K562 (cell line): ENCODE measurements around the gene NTN1. TPM values are rescaled to one million over a fixed set of nuclear protein-coding genes. Genes with fewer than 3 reads are reported as not detected.

Source experiments
- ATAC-seq: fragments of 200-7000 bp; cut with Tn5 transposase; 3 replicates; pipeline ENCODE4 v1.9.1; 2020; ENCODE audit warnings: moderate library complexity
- BruUV-seq: library from RNA; stranded (reverse); fragments of 400-500 nt; replicated peaks from 2 replicates; lab custom pipeline; 2021; lab: Mats Ljungman, UMichigan
- CTCF ChIA-PET: fragments of 300-600 bp; formaldehyde crosslinking; extraction: SDS; loops from one replicate; lab custom pipeline; 2021; ENCODE audit warnings: low intra/inter-chr PET ratio; lab: Yijun Ruan, JAX
- POLR2A ChIA-PET: fragments of 300-600, 350-650 bp; sonication (Branson Sonifier 250); formaldehyde crosslinking; extraction: SDS; loops from one replicate; lab custom pipeline; 2021; ENCODE audit warnings: antibody characterized with exemption, inconsistent platforms; lab: Yijun Ruan, JAX
- DNase-seq, 4 experiments: peaks; one replicate each; pipeline versions ENCODE4 v3.0.0 to v3.0.0-alpha.2; 2011 to 2018; ENCODE audit warnings: low spot score in 3 of 4, mixed read lengths in 3 of 4; ENCODE audit errors: extremely low read depth in 1 of 4
- FAIRE-seq: peaks from 2 replicates; lab custom pipeline; 2011; peaks lifted over from hg19 to GRCh38; lab: Jason Lieb, UNC
- H2AFZ ChIP-seq: 2 replicates; pipeline ENCODE4 v1.6.0; 2011; ENCODE audit warnings: low read depth, low read length, control low read depth, inconsistent platforms
- H3K27ac ChIP-seq: fragments of 200-600 bp; 3 replicates; pipeline ENCODE4 v1.8.0; 2011; ENCODE audit warnings: low read depth, mild to moderate bottlenecking, control low read depth, inconsistent platforms, low read length, moderate library complexity, mixed read lengths; ENCODE audit errors: extremely low read depth
- H3K27me3 ChIP-seq, 2 experiments: fragments of 300-600 bp in 1 of 2; 2 replicates in 1 of 2; 3 replicates in 1 of 2; pipeline versions ENCODE4 v1.6.0 to v1.8.0; 2011; ENCODE audit warnings: inconsistent platforms in 2 of 2, low read length in 2 of 2, mild to moderate bottlenecking in 1 of 2, mixed read lengths in 1 of 2, moderate library complexity in 1 of 2; ENCODE audit not compliant: control insufficient read depth in 2 of 2, insufficient read depth in 2 of 2
- H3K36me3 ChIP-seq: fragments of 300-600 bp; 3 replicates; pipeline ENCODE4 v1.8.0; 2011; ENCODE audit warnings: mild to moderate bottlenecking, low read length, inconsistent platforms; ENCODE audit not compliant: control insufficient read depth, insufficient read depth
- H3K4me1 ChIP-seq, 2 experiments: fragments of 200-600 bp in 1 of 2; replicated peaks in 1 of 2; 2 replicates in 1 of 2; 3 replicates in 1 of 2; pipeline versions ENCODE4 v1.5.1 to v1.8.0; 2011; ENCODE audit warnings: inconsistent platforms in 2 of 2, low read length in 2 of 2, mild to moderate bottlenecking in 1 of 2, mixed read lengths in 1 of 2, moderate library complexity in 1 of 2; ENCODE audit not compliant: control insufficient read depth in 2 of 2, insufficient read depth in 2 of 2
- H3K4me2 ChIP-seq: 2 replicates; pipeline ENCODE4 v1.6.1; 2011; ENCODE audit warnings: low read length, control low read depth, inconsistent platforms, mixed read lengths; ENCODE audit not compliant: insufficient read depth
- H3K4me3 ChIP-seq: fragments of 200-600 bp; sonication (generic), shearing (Covaris generic); 2 replicates; pipeline ENCODE4 v1.5.1; 2016; ENCODE audit warnings: control low read depth, inconsistent platforms
- H3K79me2 ChIP-seq: fragments of 200-600 bp; 3 replicates; pipeline ENCODE4 v1.8.0; 2011; ENCODE audit warnings: low read length, inconsistent platforms; ENCODE audit not compliant: control insufficient read depth, insufficient read depth
- H3K9ac ChIP-seq, 2 experiments: 2 replicates each; pipeline versions ENCODE4 v1.6.0 to v1.6.1; 2011; ENCODE audit warnings: low read depth in 2 of 2, low read length in 2 of 2, control low read depth in 1 of 2, inconsistent platforms in 1 of 2, mild to moderate bottlenecking in 1 of 2, mixed read lengths in 1 of 2; ENCODE audit not compliant: insufficient read depth in 1 of 2
- H3K9me1 ChIP-seq: one replicate; pipeline ENCODE4 v1.6.0; 2011; ENCODE audit warnings: inconsistent platforms, mild to moderate bottlenecking, low read length, moderate library complexity; ENCODE audit not compliant: control insufficient read depth, insufficient read depth
- H3K9me3 ChIP-seq: replicated peaks from 2 replicates; pipeline ENCODE4 v1.5.1; 2011; ENCODE audit warnings: low read depth, low read length, inconsistent platforms; ENCODE audit not compliant: control insufficient read depth, insufficient read depth
- H4K20me1 ChIP-seq: replicated peaks from 2 replicates; pipeline ENCODE4 v1.6.1; 2011; ENCODE audit warnings: low read length, inconsistent platforms, mixed read lengths; ENCODE audit not compliant: control insufficient read depth, insufficient read depth
- ATF7 ChIP-seq: fragments of 450-650 bp; IDR thresholded peaks from 2 replicates; pipeline ENCODE4 v1.7.1; 2014; ENCODE audit warnings: mild to moderate bottlenecking, moderate library complexity
- CREBBP ChIP-seq: IDR thresholded peaks from one replicate; pipeline ENCODE4 v1.6.1; 2012; ENCODE audit warnings: low read depth, mild to moderate bottlenecking, control low read depth, inconsistent platforms, low read length
- CTBP1 ChIP-seq: fragments of 450-650 bp; IDR thresholded peaks from 2 replicates; pipeline ENCODE4 v1.6.1; 2016; ENCODE audit warnings: borderline replicate concordance
- ESRRA ChIP-seq: fragments of 450-650 bp; IDR thresholded peaks from 2 replicates; pipeline ENCODE4 v1.6.1; 2014; ENCODE audit warnings: low read depth, mild to moderate bottlenecking, moderate library complexity, borderline replicate concordance
- HIVEP1 ChIP-seq: fragments of 250-450 bp; sonication (Bioruptor Pico); IDR thresholded peaks from 2 replicates; pipeline ENCODE4 v1.4.0; 2020; ENCODE audit warnings: mild to moderate bottlenecking
- HLTF ChIP-seq: fragments of 450-650 bp; IDR thresholded peaks from 2 replicates; pipeline ENCODE4 v1.6.1; 2016
- HNRNPK ChIP-seq: fragments of 200-400 bp; formaldehyde crosslinking; IDR thresholded peaks from one replicate; pipeline ENCODE4 v1.6.1; 2018; ENCODE audit warnings: mild to moderate bottlenecking, low read depth, low read length; ENCODE audit not compliant: poor library complexity, severe bottlenecking
- MCM2 ChIP-seq: fragments of 450-650 bp; IDR thresholded peaks from 2 replicates; pipeline ENCODE4 v1.6.1; 2017; ENCODE audit warnings: low read depth, mild to moderate bottlenecking
- MCM3 ChIP-seq: fragments of 450-650 bp; IDR thresholded peaks from 2 replicates; pipeline ENCODE4 v1.6.1; 2016
- PHF8 ChIP-seq: fragments of 200-600 bp; sonication (generic); IDR thresholded peaks from 2 replicates; pipeline ENCODE4 v1.6.1; 2012; ENCODE audit warnings: mixed run types, mild to moderate bottlenecking, inconsistent platforms, low read length, moderate library complexity, borderline replicate concordance
- RB1 ChIP-seq: fragments of 450-650 bp; IDR thresholded peaks from 2 replicates; pipeline ENCODE4 v1.6.1; 2017; ENCODE audit warnings: low read depth, mild to moderate bottlenecking
- RBM39 ChIP-seq: fragments of 200-400 bp; formaldehyde crosslinking; optimal IDR thresholded peaks from 2 replicates; pipeline ENCODE3; 2018; ENCODE audit warnings: low read depth, low read length
- SIN3B ChIP-seq: fragments of 450-650 bp; IDR thresholded peaks from 2 replicates; pipeline ENCODE4 v1.6.1; 2017; ENCODE audit warnings: low read depth, mild to moderate bottlenecking, moderate library complexity
- THRAP3 ChIP-seq: fragments of 450-650 bp; IDR thresholded peaks from 2 replicates; pipeline ENCODE4 v1.6.1; 2016; ENCODE audit warnings: mild to moderate bottlenecking, inconsistent platforms, borderline replicate concordance
- ZNF274 ChIP-seq: IDR thresholded peaks from 2 replicates; pipeline ENCODE4 v1.6.1; 2011; ENCODE audit warnings: low read depth, mild to moderate bottlenecking, low read length, moderate library complexity, borderline replicate concordance
- ZNF316 ChIP-seq: fragments of 450-650 bp; IDR thresholded peaks from 2 replicates; pipeline ENCODE4 v1.6.1; 2016
- ZNF766 ChIP-seq: fragments of 200-800 bp; sonication (Bioruptor generic); conservative IDR thresholded peaks from 2 replicates; pipeline ENCODE4 v1.6.1; 2016; ENCODE audit warnings: missing genetic modification characterization, missing compliant biosample characterization
- WGBS: fragments of 100-300 bp; shearing (Covaris generic); methylation state at CpG from one replicate; pipeline ENCODE4 v1.1.6; 2016; ENCODE audit warnings: low coverage, mixed read lengths; ENCODE audit not compliant: insufficient coverage; ENCODE audit errors: missing lambda C conversion rate; 5-methylcytosine and 5-hydroxymethylcytosine counted together
- in situ Hi-C: fragments of 300-500 bp; cut with MboI; formaldehyde crosslinking; loops from 4 replicates; pipeline ENCODE4 v1.15.0; 2018; ENCODE audit warnings: inconsistent platforms, mixed read lengths
- intact Hi-C: fragments of 100-400 bp; cut with micrococcal nuclease; formaldehyde crosslinking; loops from 2 replicates; pipeline ENCODE4 v1.14.2; 2022
- polyA plus RNA-seq, 8 experiments: library from polyadenylated mRNA; depleted of rRNA in 4 of 8; stranded (reverse) in 5 of 8; unstranded in 3 of 8; fragments of >200 nt; fragmentation: Nextera tagmentation in 2 of 8; fragmentation: Illumina TruSeq in 1 of 8; extraction: Ambion mirVana in 2 of 8; extraction: Trizol in 1 of 8; gene quantifications; 2 replicates each; pipeline versions ENCODE4 v1.2.1 to v1.2.3, GENCODE V29; 2011 to 2014; ENCODE audit warnings: inconsistent platforms in 1 of 8, missing spikeins in 1 of 8
- total RNA-seq, 7 experiments: library from RNA; depleted of rRNA in 6 of 7; stranded (reverse); fragments of >200 nt in 6 of 7; fragmentation: Illumina TruSeq in 2 of 7; extraction: Trizol in 2 of 7; gene quantifications; 2 replicates each; pipeline versions ENCODE4 v1.2.1 to v1.2.3, GENCODE V29; 2011 to 2021; ENCODE audit warnings: low replicate concordance in 1 of 7
- TF ChIP-seq, protein P1 (sequence below): sonication (generic); formaldehyde crosslinking; IDR thresholded peaks from 2 replicates; pipeline ENCODE4 v1.8.1; 2022; ENCODE audit warnings: missing genetic modification reagents
- TF ChIP-seq, protein P2 (sequence below): fragments of 250-450 bp; sonication (Bioruptor Pico); IDR thresholded peaks from 2 replicates; pipeline ENCODE4 v1.5.0; 2021
- TF ChIP-seq, protein P3 (sequence below): fragments of 200-800 bp; sonication (Bioruptor generic); IDR thresholded peaks from 2 replicates; pipeline ENCODE4 v1.6.1; 2017; ENCODE audit warnings: missing genetic modification characterization, missing compliant biosample characterization

The NTN1 gene
- total and polyA plus RNA-seq, 9 of the 15 experiments (the other 6 are each of a cell fraction or from before 2014, with no cell fraction given): 0.02 TPM; not detected in 8

DNA sequence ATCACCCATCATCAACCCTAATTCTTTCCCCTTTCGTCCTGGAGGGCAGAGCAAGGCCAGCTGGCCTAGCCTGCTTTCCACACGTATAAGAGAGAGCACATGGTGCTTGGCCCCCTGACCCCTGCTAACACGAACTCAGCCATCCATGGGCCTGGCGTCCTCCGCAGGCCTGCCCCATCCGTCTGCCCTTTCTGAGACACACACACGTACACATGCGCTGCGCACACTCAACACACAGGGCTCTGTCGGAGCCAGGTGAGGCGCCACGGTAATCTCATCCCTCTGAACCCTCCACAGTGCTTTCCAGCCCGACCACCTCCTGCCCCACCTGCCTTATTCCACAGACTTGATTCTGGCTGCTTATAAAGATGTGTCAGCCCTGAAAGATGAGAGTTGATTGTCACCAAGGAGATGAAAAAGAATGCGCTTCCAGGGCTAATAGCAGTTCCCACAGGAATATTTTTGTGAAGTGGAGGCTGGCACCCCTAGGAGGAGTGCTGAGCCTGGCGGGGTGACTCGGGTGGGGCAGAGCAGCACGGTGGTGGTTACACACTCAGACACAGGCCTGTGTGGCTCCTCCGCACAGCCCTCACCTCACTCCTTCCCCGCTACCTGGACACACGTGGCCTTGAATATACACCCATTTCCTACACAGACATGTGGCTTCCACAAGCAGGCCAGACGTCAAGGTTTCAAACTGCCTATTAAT, 228.1 kb downstream of the NTN1 start:
- DNase-seq (no peak), ATAC-seq (no peak), FAIRE-seq (no peak)
- Histone ChIP-seq H3K4me2 (no peak overlapping the region), H4K20me1 (no peaks in the 10 kb centered on the region), H2AFZ (no peak overlapping the region), H3K79me2 (no peaks in the 10 kb centered on the region), H3K9ac (no peak overlapping the region), H3K36me3 (no peaks in the 10 kb centered on the region), H3K9me3 (no peaks in the 10 kb centered on the region), H3K27me3 (peaks cover 0 to 29% of the 10 kb centered on the region in 2 experiments; a peak in 1 of 5 replicates), H3K9me1 (no peaks in the 10 kb centered on the region), H3K4me1 (no peaks in the 10 kb centered on the region), H3K27ac (no peak overlapping the region), H3K4me3 (no peak overlapping the region)
- no TSS peak for BruUV-seq
- TF ChIP-seq ESRRA: no peak
- no peak for TF ChIP-seq ZNF316
- TF ChIP-seq HNRNPK: no peak
- TF ChIP-seq MCM3: no peak
- no peak for TF ChIP-seq ATF7
- TF ChIP-seq CTBP1: no peak
- TF ChIP-seq, protein P1, sequence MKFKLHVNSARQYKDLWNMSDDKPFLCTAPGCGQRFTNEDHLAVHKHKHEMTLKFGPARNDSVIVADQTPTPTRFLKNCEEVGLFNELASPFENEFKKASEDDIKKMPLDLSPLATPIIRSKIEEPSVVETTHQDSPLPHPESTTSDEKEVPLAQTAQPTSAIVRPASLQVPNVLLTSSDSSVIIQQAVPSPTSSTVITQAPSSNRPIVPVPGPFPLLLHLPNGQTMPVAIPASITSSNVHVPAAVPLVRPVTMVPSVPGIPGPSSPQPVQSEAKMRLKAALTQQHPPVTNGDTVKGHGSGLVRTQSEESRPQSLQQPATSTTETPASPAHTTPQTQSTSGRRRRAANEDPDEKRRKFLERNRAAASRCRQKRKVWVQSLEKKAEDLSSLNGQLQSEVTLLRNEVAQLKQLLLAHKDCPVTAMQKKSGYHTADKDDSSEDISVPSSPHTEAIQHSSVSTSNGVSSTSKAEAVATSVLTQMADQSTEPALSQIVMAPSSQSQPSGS (CRISPR knock-in tag): no peak
- TF ChIP-seq HLTF: no peak
- no peak for TF ChIP-seq MCM2
- TF ChIP-seq, protein P2, sequence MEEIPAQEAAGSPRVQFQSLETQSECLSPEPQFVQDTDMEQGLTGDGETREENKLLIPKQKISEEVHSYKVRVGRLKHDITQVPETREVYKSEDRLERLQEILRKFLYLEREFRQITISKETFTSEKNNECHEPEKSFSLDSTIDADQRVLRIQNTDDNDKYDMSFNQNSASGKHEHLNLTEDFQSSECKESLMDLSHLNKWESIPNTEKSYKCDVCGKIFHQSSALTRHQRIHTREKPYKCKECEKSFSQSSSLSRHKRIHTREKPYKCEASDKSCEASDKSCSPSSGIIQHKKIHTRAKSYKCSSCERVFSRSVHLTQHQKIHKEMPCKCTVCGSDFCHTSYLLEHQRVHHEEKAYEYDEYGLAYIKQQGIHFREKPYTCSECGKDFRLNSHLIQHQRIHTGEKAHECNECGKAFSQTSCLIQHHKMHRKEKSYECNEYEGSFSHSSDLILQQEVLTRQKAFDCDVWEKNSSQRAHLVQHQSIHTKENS (CRISPR knock-in tag): no peak
- TF ChIP-seq HIVEP1: no peak
- TF ChIP-seq ZNF274: no peak
- no peak for TF ChIP-seq PHF8
- TF ChIP-seq, protein P3, sequence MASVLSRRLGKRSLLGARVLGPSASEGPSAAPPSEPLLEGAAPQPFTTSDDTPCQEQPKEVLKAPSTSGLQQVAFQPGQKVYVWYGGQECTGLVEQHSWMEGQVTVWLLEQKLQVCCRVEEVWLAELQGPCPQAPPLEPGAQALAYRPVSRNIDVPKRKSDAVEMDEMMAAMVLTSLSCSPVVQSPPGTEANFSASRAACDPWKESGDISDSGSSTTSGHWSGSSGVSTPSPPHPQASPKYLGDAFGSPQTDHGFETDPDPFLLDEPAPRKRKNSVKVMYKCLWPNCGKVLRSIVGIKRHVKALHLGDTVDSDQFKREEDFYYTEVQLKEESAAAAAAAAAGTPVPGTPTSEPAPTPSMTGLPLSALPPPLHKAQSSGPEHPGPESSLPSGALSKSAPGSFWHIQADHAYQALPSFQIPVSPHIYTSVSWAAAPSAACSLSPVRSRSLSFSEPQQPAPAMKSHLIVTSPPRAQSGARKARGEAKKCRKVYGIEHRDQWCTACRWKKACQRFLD: no peak
- no peak for TF ChIP-seq RB1
- TF ChIP-seq CREBBP: no peak
- no peak for TF ChIP-seq SIN3B
- TF ChIP-seq ZNF766 (CRISPR knock-in tag): no peak
- no peak for TF ChIP-seq THRAP3
- no peak for TF ChIP-seq RBM39
- POLR2A ChIA-PET: no interaction called here
- CTCF ChIA-PET: no interaction called here
- in situ Hi-C loops: no loop called here
- WGBS: 32% methylated on average over 10 of the region's 21 CpGs
- intact Hi-C loops: no loop called here
